Endothelial cell of umbilical vein (primary cell): ENCODE measurements around the gene COCH. TPM values are rescaled to one million over a fixed set of nuclear protein-coding genes. Genes with fewer than 3 reads are reported as not detected.

Experiments
- BruUV-seq: library from RNA; stranded (reverse); fragments of 400-500 nt; replicated peaks from 2 replicates; lab custom pipeline; 2021; lab: Mats Ljungman, UMichigan
- CTCF ChIA-PET: fragments of 300-600, 350-600 bp; sonication (Branson Sonifier 250); formaldehyde crosslinking; loops from one replicate; lab custom pipeline; 2021; ENCODE audit warnings: antibody characterized with exemption, inconsistent platforms; lab: Charles Lee
- POLR2A ChIA-PET: fragments of 300-600, 350-600 bp; sonication (Branson Sonifier 250); formaldehyde crosslinking; loops from one replicate; lab custom pipeline; 2021; ENCODE audit warnings: antibody characterized with exemption, inconsistent platforms; lab: Charles Lee
- DNase-seq: peaks from one replicate; pipeline ENCODE4 v3.0.0-alpha.2; 2011; ENCODE audit warnings: low read depth, low spot score
- FAIRE-seq: peaks from 2 replicates; lab custom pipeline; 2011; peaks lifted over from hg19 to GRCh38; lab: Jason Lieb, UNC
- H2AFZ ChIP-seq: 2 replicates; pipeline ENCODE4 v1.6.0; 2012; ENCODE audit warnings: low read depth, low read length, control low read depth, inconsistent platforms
- H3K27ac ChIP-seq: 2 replicates; pipeline ENCODE4 v1.5.1; 2011; ENCODE audit warnings: low read depth, mild to moderate bottlenecking, control low read depth, low read length, moderate library complexity; ENCODE audit not compliant: insufficient read depth
- H3K27me3 ChIP-seq, 2 experiments: 2 replicates each; pipeline versions ENCODE4 v1.6.0 to v1.6.1; 2011; ENCODE audit warnings: low read length in 2 of 2, mixed read lengths in 1 of 2; ENCODE audit not compliant: control insufficient read depth in 2 of 2, insufficient read depth in 2 of 2
- H3K36me3 ChIP-seq, 2 experiments: 2 replicates in 1 of 2; 3 replicates in 1 of 2; pipeline ENCODE4 v1.5.1; 2011; ENCODE audit warnings: low read length in 2 of 2, mild to moderate bottlenecking in 1 of 2, moderate library complexity in 1 of 2; ENCODE audit not compliant: control insufficient read depth in 2 of 2, insufficient read depth in 2 of 2; ENCODE audit errors: extremely low read depth in 1 of 2
- H3K4me1 ChIP-seq: 3 replicates; pipeline ENCODE4 v1.5.1; 2011; ENCODE audit warnings: mild to moderate bottlenecking, low read length; ENCODE audit not compliant: control insufficient read depth, insufficient read depth; ENCODE audit errors: extremely low read depth
- H3K4me2 ChIP-seq: 2 replicates; pipeline ENCODE4 v1.6.1; 2011; ENCODE audit warnings: low read length, control low read depth, mixed read lengths; ENCODE audit not compliant: insufficient read depth
- H3K4me3 ChIP-seq, 3 experiments: fragments of 200-600 bp in 1 of 3; sonication (generic), shearing (Covaris generic) in 1 of 3; replicated peaks in 1 of 3; 2 replicates each; pipeline ENCODE4 v1.5.1; 2011 to 2016; ENCODE audit warnings: control low read depth in 3 of 3, low read length in 3 of 3, mild to moderate bottlenecking in 2 of 3, inconsistent platforms in 1 of 3, low read depth in 1 of 3, moderate library complexity in 1 of 3; ENCODE audit not compliant: insufficient read depth in 1 of 3
- H3K79me2 ChIP-seq: 2 replicates; pipeline ENCODE4 v1.6.0; 2012; ENCODE audit warnings: low read length, inconsistent platforms; ENCODE audit not compliant: control insufficient read depth, insufficient read depth
- H3K9ac ChIP-seq: replicated peaks from 2 replicates; pipeline ENCODE3; 2011; ENCODE audit warnings: low read length, control low read depth; ENCODE audit not compliant: insufficient read depth; ENCODE audit errors: extremely low read depth
- H3K9me1 ChIP-seq: replicated peaks from 3 replicates; pipeline ENCODE4 v1.6.0; 2011; ENCODE audit warnings: mild to moderate bottlenecking, low read length; ENCODE audit not compliant: control insufficient read depth, insufficient read depth; ENCODE audit errors: extremely low read depth
- H3K9me3 ChIP-seq: replicated peaks from 2 replicates; pipeline ENCODE4 v1.5.1; 2012; ENCODE audit warnings: low read length, inconsistent platforms; ENCODE audit not compliant: control insufficient read depth, insufficient read depth
- H4K20me1 ChIP-seq: replicated peaks from 2 replicates; pipeline ENCODE3; 2011; ENCODE audit warnings: mild to moderate bottlenecking, low read length; ENCODE audit not compliant: control insufficient read depth, insufficient read depth; ENCODE audit errors: extremely low read depth
- CTCF ChIP-seq, 2 donors: IDR thresholded peaks; 1 replicate in 1 of 2; 2 replicates in 1 of 2; pipeline ENCODE4 v1.5.1; 2011; ENCODE audit warnings: low read length in 2 of 2, mild to moderate bottlenecking in 2 of 2, moderate library complexity in 2 of 2, control low read depth in 1 of 2, inconsistent platforms in 1 of 2, low read depth in 1 of 2; ENCODE audit not compliant: insufficient read depth in 1 of 2; ENCODE audit errors: extremely low read depth in 1 of 2
- EZH2 ChIP-seq: IDR thresholded peaks from 2 replicates; pipeline ENCODE4 v1.6.1; 2012; ENCODE audit warnings: borderline replicate concordance, low read depth, mild to moderate bottlenecking, moderate library complexity, low read length, inconsistent platforms; ENCODE audit not compliant: severe bottlenecking
- FOS ChIP-seq: IDR thresholded peaks from 2 replicates; pipeline ENCODE4 v1.6.1; 2011; ENCODE audit warnings: mild to moderate bottlenecking, low read length, moderate library complexity, borderline replicate concordance; ENCODE audit not compliant: insufficient read depth
- GATA2 ChIP-seq: IDR thresholded peaks from 2 replicates; pipeline ENCODE4 v1.7.0; 2011; ENCODE audit warnings: low read depth, mild to moderate bottlenecking, moderate library complexity, mixed read lengths, low read length; ENCODE audit not compliant: insufficient read length, insufficient read depth
- JUN ChIP-seq: IDR thresholded peaks from 2 replicates; pipeline ENCODE4 v1.6.1; 2011; ENCODE audit warnings: borderline replicate concordance, low read depth; ENCODE audit not compliant: insufficient read length, insufficient read depth
- MYC ChIP-seq: IDR thresholded peaks from one replicate; pipeline ENCODE4 v1.6.1; 2011; ENCODE audit warnings: mild to moderate bottlenecking, low read depth, low read length
- POLR2A ChIP-seq: IDR thresholded peaks from 2 replicates; pipeline ENCODE4 v1.6.1; 2012; ENCODE audit warnings: low read depth, mild to moderate bottlenecking, control low read depth, low read length
- POLR2AphosphoS5 ChIP-seq: IDR thresholded peaks from 2 replicates; pipeline ENCODE4 v1.6.1; 2012; ENCODE audit warnings: low read depth, mild to moderate bottlenecking, control low read depth, low read length, moderate library complexity; ENCODE audit not compliant: insufficient read depth
- dilution Hi-C: fragments of 300-500 bp; cut with MboI; formaldehyde crosslinking; loops from one replicate; pipeline ENCODE4 v1.15.0; 2019; ENCODE audit warnings: low sequenced_read_pairs; ENCODE audit not compliant: extremely low pct_ligation_motif_present
- intact Hi-C: fragments of 100-400 bp; cut with micrococcal nuclease; formaldehyde crosslinking; loops from one replicate; pipeline ENCODE4 v1.10.0; 2022
- polyA plus RNA-seq, 4 experiments: library from polyadenylated mRNA; depleted of rRNA in 3 of 4; stranded (reverse) in 3 of 4; unstranded in 1 of 4; fragments of >200 nt; gene quantifications; 2 replicates each; pipeline versions ENCODE4 v1.2.1 to v1.2.3, GENCODE V29; 2011 to 2012; ENCODE audit warnings: missing spikeins in 1 of 4
- total RNA-seq: library from RNA; stranded (reverse); gene quantifications from 2 replicates; pipeline ENCODE4 v1.2.3, GENCODE V29; 2021
- TF ChIP-seq, protein P1 (sequence below): IDR thresholded peaks from 2 replicates; pipeline ENCODE4 v1.6.1; 2011; ENCODE audit not compliant: insufficient read depth, insufficient read length

Gene COCH
- total and polyA plus RNA-seq, 2 donors (not counting 3 experiments of a cell fraction or from before 2014, with no cell fraction given) = 0.87 to 1.9 TPM

DNA sequence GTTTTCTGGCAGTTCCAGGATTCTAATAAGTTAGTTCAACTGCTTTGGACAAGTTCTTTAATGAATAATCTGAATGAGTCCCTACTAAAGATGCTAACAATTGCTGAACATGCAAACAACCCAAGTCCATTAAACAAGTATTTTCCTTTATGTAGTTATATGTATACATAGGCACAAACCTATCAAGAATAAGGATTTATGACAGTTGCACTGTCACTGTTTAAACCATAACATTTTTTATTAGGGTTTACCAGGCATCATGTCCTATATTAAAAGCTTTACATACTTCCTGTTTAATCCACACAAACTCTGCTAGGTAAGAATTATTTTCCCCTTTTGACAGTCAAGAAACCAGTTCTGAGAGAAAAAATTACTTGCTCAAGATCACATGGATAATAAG, 31.9 kb upstream of the COCH start:
- BruUV-seq = no TSS peak
- ChIA-PET POLR2A (no interaction called here), CTCF (no interaction called here)
- no peak overlapping the region for H3K4me2 ChIP-seq
- H4K20me1 ChIP-seq = no peaks in the 10 kb centered on the region
- FAIRE-seq = no peak
- DNase-seq = no peak
- no peaks in the 10 kb centered on the region for H3K36me3 ChIP-seq
- no peak overlapping the region for H3K27ac ChIP-seq
- no peaks in the 10 kb centered on the region for H3K79me2 ChIP-seq
- no peaks in the 10 kb centered on the region for H3K9me3 ChIP-seq
- dilution Hi-C loops = no loop called here
- peaks cover 2 to 10% of the 10 kb centered on the region in 2 experiments for H3K27me3 ChIP-seq
- intact Hi-C loops = no loop called here
- H2AFZ ChIP-seq = no peak overlapping the region
- no peak overlapping the region for H3K4me3 ChIP-seq
- no peaks in the 10 kb centered on the region for H3K9me1 ChIP-seq
- no peak overlapping the region for H3K9ac ChIP-seq
- TF ChIP-seq POLR2A (no peak), CTCF (IDR thresholded peaks at IDR 0.05; ENCODE audit: extremely low read depth in 1 of 2, insufficient read depth in 1 of 2, low read depth in 1 of 2, low read length in 2 of 2) (no peak), MYC (no peak), FOS (no peak), JUN (no peak)
- H3K4me1 ChIP-seq = no peaks in the 10 kb centered on the region

GRCh38 chr14:30848449-30849240, 25.7 kb upstream of the COCH start:
- no peak overlapping the region for H3K9ac ChIP-seq
- no peak overlapping the region for H3K4me2 ChIP-seq
- no peak overlapping the region for H3K27ac ChIP-seq
- no peak for FAIRE-seq
- intact Hi-C loops = no loop called here
- no peak overlapping the region for H2AFZ ChIP-seq
- dilution Hi-C loops = no loop called here
- TF ChIP-seq MYC (no peak), EZH2 (no peak), POLR2AphosphoS5 (no peak), CTCF (IDR thresholded peaks at IDR 0.05; ENCODE audit: extremely low read depth in 1 of 2, insufficient read depth in 1 of 2, low read depth in 1 of 2, low read length in 2 of 2) (no peak), POLR2A (no peak), JUN (no peak), GATA2 (no peak), FOS (no peak)
- TF ChIP-seq, protein P1, sequence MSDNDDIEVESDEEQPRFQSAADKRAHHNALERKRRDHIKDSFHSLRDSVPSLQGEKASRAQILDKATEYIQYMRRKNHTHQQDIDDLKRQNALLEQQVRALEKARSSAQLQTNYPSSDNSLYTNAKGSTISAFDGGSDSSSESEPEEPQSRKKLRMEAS = no peak
- H3K9me1 ChIP-seq = no peaks in the 10 kb centered on the region
- H3K4me3 ChIP-seq = no peak overlapping the region
- POLR2A ChIA-PET = no interaction called here
- peaks cover 2 to 11% of the 10 kb centered on the region in 2 experiments for H3K27me3 ChIP-seq
- CTCF ChIA-PET = no interaction called here
- H4K20me1 ChIP-seq = no peaks in the 10 kb centered on the region
- no peaks in the 10 kb centered on the region for H3K79me2 ChIP-seq
- BruUV-seq = no TSS peak
- no peaks in the 10 kb centered on the region for H3K4me1 ChIP-seq
- no peaks in the 10 kb centered on the region for H3K9me3 ChIP-seq
- DNase-seq = no peak
- no peaks in the 10 kb centered on the region for H3K36me3 ChIP-seq
